Endothelial cell of umbilical vein (primary cell): ENCODE data around the gene SPEF2.

Source experiments
- EZH2 ChIP-seq: IDR thresholded peaks from 2 replicates; pipeline ENCODE4 v1.6.1; 2012; ENCODE audit warnings: borderline replicate concordance, low read depth, mild to moderate bottlenecking, moderate library complexity, low read length, inconsistent platforms; ENCODE audit not compliant: severe bottlenecking
- FOS ChIP-seq: IDR thresholded peaks from 2 replicates; pipeline ENCODE4 v1.6.1; 2011; ENCODE audit warnings: mild to moderate bottlenecking, low read length, moderate library complexity, borderline replicate concordance; ENCODE audit not compliant: insufficient read depth
- JUN ChIP-seq: IDR thresholded peaks from 2 replicates; pipeline ENCODE4 v1.6.1; 2011; ENCODE audit warnings: borderline replicate concordance, low read depth; ENCODE audit not compliant: insufficient read length, insufficient read depth
- MYC ChIP-seq: IDR thresholded peaks from one replicate; pipeline ENCODE4 v1.6.1; 2011; ENCODE audit warnings: mild to moderate bottlenecking, low read depth, low read length
- POLR2A ChIP-seq: IDR thresholded peaks from 2 replicates; pipeline ENCODE4 v1.6.1; 2012; ENCODE audit warnings: low read depth, mild to moderate bottlenecking, control low read depth, low read length
- POLR2AphosphoS5 ChIP-seq: IDR thresholded peaks from 2 replicates; pipeline ENCODE4 v1.6.1; 2012; ENCODE audit warnings: low read depth, mild to moderate bottlenecking, control low read depth, low read length, moderate library complexity; ENCODE audit not compliant: insufficient read depth
- TF ChIP-seq, protein P1 (sequence below), 2 donors: IDR thresholded peaks; 1 replicate in 1 of 2; 2 replicates in 1 of 2; pipeline ENCODE4 v1.5.1; 2011; ENCODE audit warnings: low read length in 2 of 2, mild to moderate bottlenecking in 2 of 2, moderate library complexity in 2 of 2, control low read depth in 1 of 2, inconsistent platforms in 1 of 2, low read depth in 1 of 2; ENCODE audit not compliant: insufficient read depth in 1 of 2; ENCODE audit errors: extremely low read depth in 1 of 2
- TF ChIP-seq, protein P2 (sequence below): IDR thresholded peaks from 2 replicates; pipeline ENCODE4 v1.6.1; 2011; ENCODE audit not compliant: insufficient read depth, insufficient read length

DNA sequence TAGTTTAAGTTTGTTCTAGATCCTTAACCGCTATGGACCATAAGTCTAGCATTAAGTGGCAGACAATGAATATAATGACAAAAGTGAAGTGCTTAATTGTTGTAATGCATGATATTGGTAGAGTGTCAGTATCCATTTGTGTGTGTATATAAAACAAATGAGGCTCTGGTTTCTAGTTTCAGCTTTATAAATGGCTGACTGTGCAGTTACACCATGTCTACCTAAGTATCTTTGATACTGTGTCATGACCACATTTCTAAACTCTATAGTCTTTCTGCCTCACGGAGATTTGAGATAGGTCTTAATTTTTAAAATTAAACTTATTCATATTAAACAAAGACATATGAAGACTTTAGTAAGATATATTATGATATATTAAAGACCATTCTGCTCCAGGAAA is 92.0 kb downstream of the SPEF2 start:
- TF ChIP-seq, protein P1, sequence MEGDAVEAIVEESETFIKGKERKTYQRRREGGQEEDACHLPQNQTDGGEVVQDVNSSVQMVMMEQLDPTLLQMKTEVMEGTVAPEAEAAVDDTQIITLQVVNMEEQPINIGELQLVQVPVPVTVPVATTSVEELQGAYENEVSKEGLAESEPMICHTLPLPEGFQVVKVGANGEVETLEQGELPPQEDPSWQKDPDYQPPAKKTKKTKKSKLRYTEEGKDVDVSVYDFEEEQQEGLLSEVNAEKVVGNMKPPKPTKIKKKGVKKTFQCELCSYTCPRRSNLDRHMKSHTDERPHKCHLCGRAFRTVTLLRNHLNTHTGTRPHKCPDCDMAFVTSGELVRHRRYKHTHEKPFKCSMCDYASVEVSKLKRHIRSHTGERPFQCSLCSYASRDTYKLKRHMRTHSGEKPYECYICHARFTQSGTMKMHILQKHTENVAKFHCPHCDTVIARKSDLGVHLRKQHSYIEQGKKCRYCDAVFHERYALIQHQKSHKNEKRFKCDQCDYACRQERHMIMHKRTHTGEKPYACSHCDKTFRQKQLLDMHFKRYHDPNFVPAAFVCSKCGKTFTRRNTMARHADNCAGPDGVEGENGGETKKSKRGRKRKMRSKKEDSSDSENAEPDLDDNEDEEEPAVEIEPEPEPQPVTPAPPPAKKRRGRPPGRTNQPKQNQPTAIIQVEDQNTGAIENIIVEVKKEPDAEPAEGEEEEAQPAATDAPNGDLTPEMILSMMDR (IDR thresholded peaks at IDR 0.05; ENCODE audit: extremely low read depth in 1 of 2, insufficient read depth in 1 of 2, low read depth in 1 of 2, low read length in 2 of 2): no peak
- TF ChIP-seq FOS (no peak), POLR2AphosphoS5 (no peak), POLR2A (no peak), EZH2 (no peak), MYC (no peak), JUN (no peak)
- TF ChIP-seq, protein P2, sequence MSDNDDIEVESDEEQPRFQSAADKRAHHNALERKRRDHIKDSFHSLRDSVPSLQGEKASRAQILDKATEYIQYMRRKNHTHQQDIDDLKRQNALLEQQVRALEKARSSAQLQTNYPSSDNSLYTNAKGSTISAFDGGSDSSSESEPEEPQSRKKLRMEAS: no peak
